Caco-2 (cell line): ENCODE measurements around the gene SAA1. TPM values are rescaled to one million over a fixed set of nuclear protein-coding genes. Genes with fewer than 3 reads are reported as not detected.
"Not testable (repeated sequence)": the region's sequence is repeated elsewhere in the genome, so short reads cannot be mapped to it uniquely, and the experiment has no call there.

Source experiments
- BruUV-seq: library from RNA; stranded (reverse); fragments of 400-500 nt; replicated peaks from 2 replicates; lab custom pipeline; 2021; lab: Mats Ljungman, UMichigan
- CTCF ChIA-PET: fragments of 300-600 bp; sonication (Branson Sonifier 250); formaldehyde crosslinking; loops from one replicate; lab custom pipeline; 2022; ENCODE audit warnings: antibody characterized with exemption; lab: Charles Lee
- POLR2A ChIA-PET: fragments of 300-600 bp; sonication (Branson Sonifier 250); formaldehyde crosslinking; loops from one replicate; lab custom pipeline; 2022; ENCODE audit warnings: antibody characterized with exemption; lab: Charles Lee
- DNase-seq, 2 experiments: peaks; one replicate each; pipeline versions ENCODE4 v3.0.0 to v3.0.0-alpha.2; 2020 to 2022
- H3K27me3 ChIP-seq: replicated peaks from 2 replicates; pipeline ENCODE4 v1.6.0; 2011; ENCODE audit warnings: low read length; ENCODE audit not compliant: control insufficient read depth, insufficient read depth
- H3K36me3 ChIP-seq: 2 replicates; pipeline ENCODE4 v1.5.1; 2011; ENCODE audit warnings: low read length; ENCODE audit not compliant: control insufficient read depth, insufficient read depth
- H3K4me1 ChIP-seq: fragments of 250-450 bp; sonication (Bioruptor Pico); 2 replicates; pipeline ENCODE4 v1.5.1; 2020; ENCODE audit warnings: mild to moderate bottlenecking
- H3K4me3 ChIP-seq: 2 replicates; pipeline ENCODE4 v1.5.1; 2011; ENCODE audit warnings: low read depth, mild to moderate bottlenecking, control low read depth, low read length
- H3K9me3 ChIP-seq: fragments of 250-450 bp; sonication (Bioruptor Pico); 2 replicates; pipeline ENCODE4 v1.5.1; 2020; ENCODE audit warnings: mild to moderate bottlenecking, moderate library complexity
- H3K27ac Mint-ChIP-seq: one replicate; pipeline ENCODE4 v1.8.0; 2022; ENCODE audit warnings: mixed read lengths; ENCODE audit not compliant: unreplicated experiment
- H3K27me3 Mint-ChIP-seq: one replicate; pipeline ENCODE4 v1.8.0; 2022; ENCODE audit warnings: mixed read lengths; ENCODE audit not compliant: insufficient read depth, unreplicated experiment
- H3K36me3 Mint-ChIP-seq: one replicate; pipeline ENCODE4 v1.8.0; 2022; ENCODE audit warnings: mild to moderate bottlenecking, mixed read lengths; ENCODE audit not compliant: insufficient read depth, unreplicated experiment
- H3K4me1 Mint-ChIP-seq: one replicate; pipeline ENCODE4 v1.8.0; 2022; ENCODE audit warnings: low read depth, mixed read lengths; ENCODE audit not compliant: unreplicated experiment
- H3K4me3 Mint-ChIP-seq: one replicate; pipeline ENCODE4 v1.8.0; 2022; ENCODE audit warnings: mild to moderate bottlenecking, moderate library complexity, mixed read lengths; ENCODE audit not compliant: unreplicated experiment
- H3K9me3 Mint-ChIP-seq: one replicate; pipeline ENCODE4 v1.8.0; 2022; ENCODE audit warnings: mixed read lengths; ENCODE audit not compliant: unreplicated experiment
- intact Hi-C: fragments of 100-400 bp; cut with micrococcal nuclease; formaldehyde crosslinking; loops from one replicate; pipeline ENCODE4 v1.10.0; 2022; ENCODE audit not compliant: unreplicated experiment
- total RNA-seq: library from RNA; stranded (reverse); gene quantifications from 2 replicates; pipeline ENCODE4 v1.2.3, GENCODE V29; 2022
- TF ChIP-seq, protein P1 (sequence below), 2 experiments: fragments of 200-600 bp in 1 of 2; IDR thresholded peaks; 1 replicate in 1 of 2; 2 replicates in 1 of 2; pipeline versions ENCODE4 v1.5.1 to v1.8.0; 2011 to 2022; ENCODE audit warnings: antibody characterized with exemption in 1 of 2, control low read depth in 1 of 2, inconsistent platforms in 1 of 2, low read depth in 1 of 2, low read length in 1 of 2, mild to moderate bottlenecking in 1 of 2, moderate library complexity in 1 of 2; ENCODE audit not compliant: insufficient read depth in 1 of 2, severe bottlenecking in 1 of 2, unreplicated experiment in 1 of 2

Gene SAA1
- total RNA-seq, 1 experiment from 2014 or later = not detected

DNA sequence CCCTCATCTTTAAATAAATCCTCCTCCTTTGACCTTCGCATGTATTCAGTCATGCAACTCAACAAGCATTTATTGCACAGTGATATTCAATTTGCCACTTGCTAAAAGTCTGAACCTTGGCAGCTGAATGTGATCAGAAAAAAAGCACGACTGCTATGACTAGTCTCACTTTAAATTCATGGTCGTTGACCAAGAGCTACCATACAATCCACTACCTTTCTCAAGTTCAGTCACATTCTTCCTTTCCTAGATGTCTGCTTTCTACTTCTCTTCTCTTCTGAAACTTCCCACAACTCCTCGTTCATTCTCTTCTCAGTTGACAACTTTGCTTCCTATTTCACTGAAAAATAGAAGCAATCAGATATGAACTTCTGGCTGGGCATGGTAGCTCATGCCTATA lies 2.0 kb upstream of the SAA1 start:
- H3K36me3 Mint-ChIP-seq = no peaks in the 10 kb centered on the region
- H3K27ac Mint-ChIP-seq = no peak overlapping the region
- peaks cover 24% of the 10 kb centered on the region for H3K4me1 ChIP-seq
- H3K9me3 Mint-ChIP-seq = no peaks in the 10 kb centered on the region
- no peaks in the 10 kb centered on the region for H3K36me3 ChIP-seq
- BruUV-seq = no TSS peak
- ChIA-PET POLR2A (no interaction called here), CTCF (no interaction called here)
- no peak overlapping the region for H3K4me3 Mint-ChIP-seq
- H3K4me3 ChIP-seq = no peak overlapping the region
- DNase-seq = no peak
- intact Hi-C loops = no loop called here
- H3K9me3 ChIP-seq = no peaks in the 10 kb centered on the region
- peaks cover 7% of the 10 kb centered on the region for H3K4me1 Mint-ChIP-seq
- H3K27me3 ChIP-seq = no peaks in the 10 kb centered on the region
- TF ChIP-seq, protein P1, sequence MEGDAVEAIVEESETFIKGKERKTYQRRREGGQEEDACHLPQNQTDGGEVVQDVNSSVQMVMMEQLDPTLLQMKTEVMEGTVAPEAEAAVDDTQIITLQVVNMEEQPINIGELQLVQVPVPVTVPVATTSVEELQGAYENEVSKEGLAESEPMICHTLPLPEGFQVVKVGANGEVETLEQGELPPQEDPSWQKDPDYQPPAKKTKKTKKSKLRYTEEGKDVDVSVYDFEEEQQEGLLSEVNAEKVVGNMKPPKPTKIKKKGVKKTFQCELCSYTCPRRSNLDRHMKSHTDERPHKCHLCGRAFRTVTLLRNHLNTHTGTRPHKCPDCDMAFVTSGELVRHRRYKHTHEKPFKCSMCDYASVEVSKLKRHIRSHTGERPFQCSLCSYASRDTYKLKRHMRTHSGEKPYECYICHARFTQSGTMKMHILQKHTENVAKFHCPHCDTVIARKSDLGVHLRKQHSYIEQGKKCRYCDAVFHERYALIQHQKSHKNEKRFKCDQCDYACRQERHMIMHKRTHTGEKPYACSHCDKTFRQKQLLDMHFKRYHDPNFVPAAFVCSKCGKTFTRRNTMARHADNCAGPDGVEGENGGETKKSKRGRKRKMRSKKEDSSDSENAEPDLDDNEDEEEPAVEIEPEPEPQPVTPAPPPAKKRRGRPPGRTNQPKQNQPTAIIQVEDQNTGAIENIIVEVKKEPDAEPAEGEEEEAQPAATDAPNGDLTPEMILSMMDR (IDR thresholded peaks at IDR 0.05; ENCODE audit: insufficient read depth in 1 of 2, low read depth in 1 of 2, low read length in 1 of 2, severe bottlenecking in 1 of 2, unreplicated experiment in 1 of 2) = no peak
- no peaks in the 10 kb centered on the region for H3K27me3 Mint-ChIP-seq

- no peak for DNase-seq
- Mint-ChIP-seq H3K4me1 (peaks cover 7% of the 10 kb centered on the region), H3K27ac (no peak overlapping the region), H3K9me3 (no peaks in the 10 kb centered on the region), H3K36me3 (no peaks in the 10 kb centered on the region), H3K27me3 (no peaks in the 10 kb centered on the region), H3K4me3 (no peak overlapping the region)
- no peaks in the 10 kb centered on the region for H3K9me3 ChIP-seq
- no peak overlapping the region for H3K4me3 ChIP-seq
- no peaks in the 10 kb centered on the region for H3K27me3 ChIP-seq
- no TSS peak for BruUV-seq
- CTCF ChIA-PET = no interaction called here
- no peaks in the 10 kb centered on the region for H3K36me3 ChIP-seq
- POLR2A ChIA-PET = interaction anchor here (0.7 kb wide), 1 partner anchor 45 kb away, joined by 3 read pairs; no protein-coding TSS in a partner anchor
- TF ChIP-seq, protein P1 (IDR thresholded peaks at IDR 0.05; ENCODE audit: insufficient read depth in 1 of 2, low read depth in 1 of 2, low read length in 1 of 2, severe bottlenecking in 1 of 2, unreplicated experiment in 1 of 2) = no peak
- peaks cover 15% of the 10 kb centered on the region for H3K4me1 ChIP-seq
- intact Hi-C loops = no loop called here
Measured at GRCh38 chr11:18264677-18265555, 1.1 kb upstream of the SAA1 start.

GRCh38 chr11:18267335-18268133 lies 1.5 kb downstream of the SAA1 start:
- intact Hi-C loops, H3K27ac Mint-ChIP-seq, H3K9me3 Mint-ChIP-seq, DNase-seq, H3K36me3 ChIP-seq, H3K36me3 Mint-ChIP-seq, H3K4me3 ChIP-seq, H3K4me1 ChIP-seq, BruUV-seq, H3K27me3 ChIP-seq, H3K27me3 Mint-ChIP-seq, POLR2A ChIA-PET, H3K9me3 ChIP-seq, CTCF ChIA-PET, H3K4me1 Mint-ChIP-seq, H3K4me3 Mint-ChIP-seq: not testable (repeated sequence)

DNA sequence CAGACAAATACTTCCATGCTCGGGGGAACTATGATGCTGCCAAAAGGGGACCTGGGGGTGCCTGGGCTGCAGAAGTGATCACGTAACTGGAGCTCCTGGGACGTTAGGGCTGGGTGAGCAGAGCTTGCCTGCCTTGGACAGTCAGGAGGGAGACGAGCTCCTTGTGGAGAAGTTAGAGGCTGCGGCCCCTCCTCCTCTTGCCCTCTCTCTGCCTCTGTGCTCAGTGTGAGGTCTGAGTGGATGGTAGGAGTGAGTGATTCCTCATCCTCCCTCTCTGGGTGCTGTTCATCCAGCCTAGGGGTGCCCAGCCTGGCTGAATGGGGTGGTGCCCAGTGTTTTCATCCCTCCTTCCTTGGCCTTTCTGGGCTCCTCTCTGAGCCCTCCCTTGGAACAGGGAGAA lies 3.2 kb downstream of the SAA1 start:
- H3K4me1 Mint-ChIP-seq, DNase-seq, H3K4me3 ChIP-seq, H3K36me3 ChIP-seq, H3K4me1 ChIP-seq, H3K27me3 ChIP-seq, POLR2A ChIA-PET, BruUV-seq, H3K36me3 Mint-ChIP-seq, CTCF ChIA-PET, H3K27me3 Mint-ChIP-seq, H3K27ac Mint-ChIP-seq, H3K4me3 Mint-ChIP-seq, H3K9me3 Mint-ChIP-seq, H3K9me3 ChIP-seq: not testable (repeated sequence)
- intact Hi-C loops = loop anchor here (1.0 kb wide), 1 partner anchor 42 kb away; no protein-coding TSS in a partner anchor
